HepG2 (cell line): ENCODE data around the gene ENKUR. TPM values are rescaled to one million over a fixed set of nuclear protein-coding genes. Genes with fewer than 3 reads are reported as not detected.

ENCODE experiments used
- EZH2 ChIP-seq: conservative IDR thresholded peaks from 2 replicates; pipeline ENCODE4 v1.6.1; 2012; ENCODE audit warnings: mild to moderate bottlenecking, low read depth, low read length, moderate library complexity
- MEIS1 ChIP-seq: sonication (generic); formaldehyde crosslinking; IDR thresholded peaks from 2 replicates; pipeline ENCODE4 v1.9.0; 2021; ENCODE audit warnings: mild to moderate bottlenecking, missing genetic modification reagents, moderate library complexity, borderline replicate concordance
- YY1 ChIP-seq: IDR thresholded peaks from 2 replicates; pipeline ENCODE4 v1.6.1; 2011; ENCODE audit warnings: low read length, low read depth, moderate library complexity, mild to moderate bottlenecking; ENCODE audit not compliant: insufficient read depth, insufficient replicate concordance
- ZNF572 ChIP-seq: sonication (generic); formaldehyde crosslinking; IDR thresholded peaks from 2 replicates; pipeline ENCODE4 v1.5.1; 2020; ENCODE audit warnings: mild to moderate bottlenecking, missing genetic modification reagents
- ZNF839 ChIP-seq: sonication (generic); formaldehyde crosslinking; IDR thresholded peaks from 2 replicates; pipeline ENCODE4 v1.4.0; 2020; ENCODE audit warnings: missing genetic modification reagents, mild to moderate bottlenecking, borderline replicate concordance
- polyA plus RNA-seq, 8 experiments: library from polyadenylated mRNA; depleted of rRNA in 3 of 8; stranded (reverse) in 7 of 8; unstranded in 1 of 8; fragments of >200 nt; fragmentation: Illumina TruSeq in 4 of 8; extraction: Trizol in 4 of 8; gene quantifications; 2 replicates each; pipeline versions ENCODE4 v1.2.1 to v1.2.3, GENCODE V29; 2011 to 2016; ENCODE audit warnings: low read depth in 4 of 8, missing spikeins in 1 of 8, mixed read lengths in 1 of 8; ENCODE audit not compliant: insufficient read depth in 1 of 8
- total RNA-seq, 5 experiments: library from RNA; depleted of rRNA; stranded (reverse); fragments of >200 nt; fragmentation: Illumina TruSeq; extraction: Trizol; gene quantifications; 2 replicates each; pipeline ENCODE4 v1.2.3, GENCODE V29; 2016; ENCODE audit warnings: low read depth in 1 of 5
- TF ChIP-seq, protein P1 (sequence below): IDR thresholded peaks from 2 replicates; pipeline ENCODE4 v1.6.1; 2016; ENCODE audit warnings: low read depth, missing genetic modification reagents, missing compliant biosample characterization
- TF ChIP-seq, protein P2 (sequence below): sonication (generic); formaldehyde crosslinking; IDR thresholded peaks from 2 replicates; pipeline ENCODE4 v1.4.0; 2020; ENCODE audit warnings: missing genetic modification reagents

Gene ENKUR
- total and polyA plus RNA-seq, 2 of the 13 experiments (the other 11 are each of a cell fraction or from before 2014, with no cell fraction given): 0.15 TPM

DNA sequence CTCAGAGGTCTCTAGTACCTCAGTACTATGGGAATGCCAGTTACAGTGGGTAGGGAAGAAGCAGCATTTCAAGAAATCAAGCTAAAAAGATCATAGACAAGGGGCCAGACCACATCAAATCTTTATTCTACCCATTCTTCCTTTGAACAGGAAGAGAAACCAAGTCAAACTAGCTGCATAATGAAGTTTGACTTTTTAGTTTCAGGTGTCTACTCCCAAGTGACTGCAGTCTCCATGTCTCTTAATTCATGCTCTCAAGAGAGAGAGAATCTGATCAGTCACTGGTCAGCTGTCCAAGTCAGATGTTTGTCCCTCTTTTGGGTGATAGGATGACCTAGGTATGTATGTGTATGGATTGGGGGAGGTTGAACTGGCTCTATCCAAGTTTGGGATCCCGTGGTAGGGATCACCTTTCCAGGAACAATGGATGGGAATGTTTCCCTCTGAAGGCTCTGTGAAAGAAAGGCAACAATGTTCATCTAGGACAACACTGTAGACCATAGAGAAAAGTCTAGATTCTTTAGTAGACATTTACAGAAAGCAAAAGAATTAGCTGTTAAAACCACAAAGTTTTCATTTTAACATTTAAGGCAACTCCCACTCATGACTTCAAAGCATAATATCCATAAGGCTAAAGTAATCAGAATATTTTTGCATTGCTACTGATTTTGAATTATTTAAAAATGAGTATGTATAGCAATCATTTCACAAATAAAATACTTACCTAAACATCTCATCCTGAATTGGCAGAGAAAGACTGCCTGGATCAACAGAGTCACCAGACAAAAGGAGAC, 33.4 kb downstream of the ENKUR start (continued):
- TF ChIP-seq YY1: no peak
- no peak for TF ChIP-seq MEIS1
- TF ChIP-seq, protein P1, sequence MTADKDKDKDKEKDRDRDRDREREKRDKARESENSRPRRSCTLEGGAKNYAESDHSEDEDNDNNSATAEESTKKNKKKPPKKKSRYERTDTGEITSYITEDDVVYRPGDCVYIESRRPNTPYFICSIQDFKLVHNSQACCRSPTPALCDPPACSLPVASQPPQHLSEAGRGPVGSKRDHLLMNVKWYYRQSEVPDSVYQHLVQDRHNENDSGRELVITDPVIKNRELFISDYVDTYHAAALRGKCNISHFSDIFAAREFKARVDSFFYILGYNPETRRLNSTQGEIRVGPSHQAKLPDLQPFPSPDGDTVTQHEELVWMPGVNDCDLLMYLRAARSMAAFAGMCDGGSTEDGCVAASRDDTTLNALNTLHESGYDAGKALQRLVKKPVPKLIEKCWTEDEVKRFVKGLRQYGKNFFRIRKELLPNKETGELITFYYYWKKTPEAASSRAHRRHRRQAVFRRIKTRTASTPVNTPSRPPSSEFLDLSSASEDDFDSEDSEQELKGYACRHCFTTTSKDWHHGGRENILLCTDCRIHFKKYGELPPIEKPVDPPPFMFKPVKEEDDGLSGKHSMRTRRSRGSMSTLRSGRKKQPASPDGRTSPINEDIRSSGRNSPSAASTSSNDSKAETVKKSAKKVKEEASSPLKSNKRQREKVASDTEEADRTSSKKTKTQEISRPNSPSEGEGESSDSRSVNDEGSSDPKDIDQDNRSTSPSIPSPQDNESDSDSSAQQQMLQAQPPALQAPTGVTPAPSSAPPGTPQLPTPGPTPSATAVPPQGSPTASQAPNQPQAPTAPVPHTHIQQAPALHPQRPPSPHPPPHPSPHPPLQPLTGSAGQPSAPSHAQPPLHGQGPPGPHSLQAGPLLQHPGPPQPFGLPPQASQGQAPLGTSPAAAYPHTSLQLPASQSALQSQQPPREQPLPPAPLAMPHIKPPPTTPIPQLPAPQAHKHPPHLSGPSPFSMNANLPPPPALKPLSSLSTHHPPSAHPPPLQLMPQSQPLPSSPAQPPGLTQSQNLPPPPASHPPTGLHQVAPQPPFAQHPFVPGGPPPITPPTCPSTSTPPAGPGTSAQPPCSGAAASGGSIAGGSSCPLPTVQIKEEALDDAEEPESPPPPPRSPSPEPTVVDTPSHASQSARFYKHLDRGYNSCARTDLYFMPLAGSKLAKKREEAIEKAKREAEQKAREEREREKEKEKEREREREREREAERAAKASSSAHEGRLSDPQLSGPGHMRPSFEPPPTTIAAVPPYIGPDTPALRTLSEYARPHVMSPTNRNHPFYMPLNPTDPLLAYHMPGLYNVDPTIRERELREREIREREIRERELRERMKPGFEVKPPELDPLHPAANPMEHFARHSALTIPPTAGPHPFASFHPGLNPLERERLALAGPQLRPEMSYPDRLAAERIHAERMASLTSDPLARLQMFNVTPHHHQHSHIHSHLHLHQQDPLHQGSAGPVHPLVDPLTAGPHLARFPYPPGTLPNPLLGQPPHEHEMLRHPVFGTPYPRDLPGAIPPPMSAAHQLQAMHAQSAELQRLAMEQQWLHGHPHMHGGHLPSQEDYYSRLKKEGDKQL (CRISPR knock-in tag): no peak
- TF ChIP-seq EZH2: no peak
- TF ChIP-seq ZNF572 (CRISPR knock-in tag): no peak
- TF ChIP-seq, protein P2, sequence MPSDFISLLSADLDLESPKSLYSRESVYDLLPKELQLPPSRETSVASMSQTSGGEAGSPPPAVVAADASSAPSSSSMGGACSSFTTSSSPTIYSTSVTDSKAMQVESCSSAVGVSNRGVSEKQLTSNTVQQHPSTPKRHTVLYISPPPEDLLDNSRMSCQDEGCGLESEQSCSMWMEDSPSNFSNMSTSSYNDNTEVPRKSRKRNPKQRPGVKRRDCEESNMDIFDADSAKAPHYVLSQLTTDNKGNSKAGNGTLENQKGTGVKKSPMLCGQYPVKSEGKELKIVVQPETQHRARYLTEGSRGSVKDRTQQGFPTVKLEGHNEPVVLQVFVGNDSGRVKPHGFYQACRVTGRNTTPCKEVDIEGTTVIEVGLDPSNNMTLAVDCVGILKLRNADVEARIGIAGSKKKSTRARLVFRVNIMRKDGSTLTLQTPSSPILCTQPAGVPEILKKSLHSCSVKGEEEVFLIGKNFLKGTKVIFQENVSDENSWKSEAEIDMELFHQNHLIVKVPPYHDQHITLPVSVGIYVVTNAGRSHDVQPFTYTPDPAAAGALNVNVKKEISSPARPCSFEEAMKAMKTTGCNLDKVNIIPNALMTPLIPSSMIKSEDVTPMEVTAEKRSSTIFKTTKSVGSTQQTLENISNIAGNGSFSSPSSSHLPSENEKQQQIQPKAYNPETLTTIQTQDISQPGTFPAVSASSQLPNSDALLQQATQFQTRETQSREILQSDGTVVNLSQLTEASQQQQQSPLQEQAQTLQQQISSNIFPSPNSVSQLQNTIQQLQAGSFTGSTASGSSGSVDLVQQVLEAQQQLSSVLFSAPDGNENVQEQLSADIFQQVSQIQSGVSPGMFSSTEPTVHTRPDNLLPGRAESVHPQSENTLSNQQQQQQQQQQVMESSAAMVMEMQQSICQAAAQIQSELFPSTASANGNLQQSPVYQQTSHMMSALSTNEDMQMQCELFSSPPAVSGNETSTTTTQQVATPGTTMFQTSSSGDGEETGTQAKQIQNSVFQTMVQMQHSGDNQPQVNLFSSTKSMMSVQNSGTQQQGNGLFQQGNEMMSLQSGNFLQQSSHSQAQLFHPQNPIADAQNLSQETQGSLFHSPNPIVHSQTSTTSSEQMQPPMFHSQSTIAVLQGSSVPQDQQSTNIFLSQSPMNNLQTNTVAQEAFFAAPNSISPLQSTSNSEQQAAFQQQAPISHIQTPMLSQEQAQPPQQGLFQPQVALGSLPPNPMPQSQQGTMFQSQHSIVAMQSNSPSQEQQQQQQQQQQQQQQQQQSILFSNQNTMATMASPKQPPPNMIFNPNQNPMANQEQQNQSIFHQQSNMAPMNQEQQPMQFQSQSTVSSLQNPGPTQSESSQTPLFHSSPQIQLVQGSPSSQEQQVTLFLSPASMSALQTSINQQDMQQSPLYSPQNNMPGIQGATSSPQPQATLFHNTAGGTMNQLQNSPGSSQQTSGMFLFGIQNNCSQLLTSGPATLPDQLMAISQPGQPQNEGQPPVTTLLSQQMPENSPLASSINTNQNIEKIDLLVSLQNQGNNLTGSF (CRISPR knock-in tag): no peak
- no peak for TF ChIP-seq ZNF839 (CRISPR knock-in tag)
